Measurements from ENCODE around the gene TNS1. TPM values are rescaled to one million over a fixed set of nuclear protein-coding genes. Genes with fewer than 3 reads are reported as not detected.

TNS1 gene
- total RNA-seq, 1 donor from 2014 or later, result 0.13 TPM

- no peak for TF ChIP-seq CTCF (IDR thresholded peaks at IDR 0.05)
- no peaks in the 10 kb centered on the region for H3K9me3 Mint-ChIP-seq
- no peak for DNase-seq
- ChIA-PET CTCF (no interaction called here), POLR2A (no interaction called here)
- H3K4me1 Mint-ChIP-seq, result no peaks in the 10 kb centered on the region
- H3K27ac Mint-ChIP-seq, result no peak overlapping the region
- peaks cover 6% of the 10 kb centered on the region for H3K27me3 Mint-ChIP-seq
- intact Hi-C loops (cut with micrococcal nuclease), result no loop called here
- no peak overlapping the region for H3K4me3 Mint-ChIP-seq
- ATAC-seq (ENCODE audit: low read depth), result no peak
- no peaks in the 10 kb centered on the region for H3K36me3 Mint-ChIP-seq (ENCODE audit: low read depth)
Observed at GRCh38 chr2:217928324-217929181, 74.2 kb downstream of the TNS1 start.

DNA sequence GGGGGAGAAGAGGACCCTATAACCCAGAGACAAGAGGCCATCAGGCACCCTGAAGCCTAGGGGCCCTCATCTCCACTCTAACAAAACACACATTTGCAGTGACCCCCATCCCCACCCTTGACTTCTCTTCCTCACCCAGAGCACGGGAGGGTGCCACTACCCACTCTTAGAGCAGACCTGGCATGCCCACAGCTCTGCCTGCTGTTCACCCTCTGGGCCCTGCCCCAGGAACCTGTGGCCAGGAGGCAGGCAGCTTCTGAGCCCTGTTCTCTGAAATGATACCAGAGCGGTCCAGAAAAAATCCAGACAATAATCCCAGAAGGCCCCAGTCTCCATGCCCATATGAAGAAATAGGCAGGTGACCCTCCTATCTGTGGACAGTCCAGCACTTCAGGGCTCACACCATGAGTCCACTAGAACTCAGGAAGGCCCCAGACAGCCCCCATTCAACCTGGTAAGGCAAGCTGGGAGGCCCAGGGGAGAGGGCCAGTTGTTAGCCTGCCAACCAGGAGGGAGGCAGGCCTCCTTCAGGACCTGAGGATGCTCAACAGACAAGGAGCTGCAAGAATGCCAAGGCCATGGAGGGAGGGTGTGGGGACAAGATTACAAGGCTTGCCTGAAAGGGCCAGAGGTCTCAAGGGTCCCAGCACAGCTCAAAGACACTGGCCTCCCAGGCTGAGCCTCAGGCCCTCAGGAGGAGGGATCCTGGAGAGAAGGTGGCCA, 75.0 kb downstream of the TNS1 start:
- POLR2A ChIA-PET, result no interaction called here
- H3K27me3 Mint-ChIP-seq, result peaks cover 6% of the 10 kb centered on the region
- CTCF ChIA-PET, result no interaction called here
- no peaks in the 10 kb centered on the region for H3K36me3 Mint-ChIP-seq (ENCODE audit: low read depth)
- H3K27ac Mint-ChIP-seq, result no peak overlapping the region
- TF ChIP-seq CTCF (IDR thresholded peaks at IDR 0.05), result no peak
- no peak for DNase-seq
- no peak overlapping the region for H3K4me3 Mint-ChIP-seq
- no peaks in the 10 kb centered on the region for H3K9me3 Mint-ChIP-seq
- intact Hi-C loops (cut with micrococcal nuclease), result no loop called here
- no peak for ATAC-seq (ENCODE audit: low read depth)
- no peaks in the 10 kb centered on the region for H3K4me1 Mint-ChIP-seq

- Mint-ChIP-seq H3K27me3 (peaks cover 6% of the 10 kb centered on the region), H3K36me3 (ENCODE audit: low read depth) (no peaks in the 10 kb centered on the region), H3K27ac (no peak overlapping the region), H3K9me3 (no peaks in the 10 kb centered on the region), H3K4me1 (no peaks in the 10 kb centered on the region), H3K4me3 (no peak overlapping the region)
- no peak for TF ChIP-seq CTCF (IDR thresholded peaks at IDR 0.05)
- no peak for ATAC-seq (ENCODE audit: low read depth)
- no peak for DNase-seq
- CTCF ChIA-PET, result no interaction called here
- intact Hi-C loops (cut with micrococcal nuclease), result no loop called here
- POLR2A ChIA-PET, result no interaction called here
Observed at GRCh38 chr2:217926801-217927200, 76.0 kb downstream of the TNS1 start.

DNA sequence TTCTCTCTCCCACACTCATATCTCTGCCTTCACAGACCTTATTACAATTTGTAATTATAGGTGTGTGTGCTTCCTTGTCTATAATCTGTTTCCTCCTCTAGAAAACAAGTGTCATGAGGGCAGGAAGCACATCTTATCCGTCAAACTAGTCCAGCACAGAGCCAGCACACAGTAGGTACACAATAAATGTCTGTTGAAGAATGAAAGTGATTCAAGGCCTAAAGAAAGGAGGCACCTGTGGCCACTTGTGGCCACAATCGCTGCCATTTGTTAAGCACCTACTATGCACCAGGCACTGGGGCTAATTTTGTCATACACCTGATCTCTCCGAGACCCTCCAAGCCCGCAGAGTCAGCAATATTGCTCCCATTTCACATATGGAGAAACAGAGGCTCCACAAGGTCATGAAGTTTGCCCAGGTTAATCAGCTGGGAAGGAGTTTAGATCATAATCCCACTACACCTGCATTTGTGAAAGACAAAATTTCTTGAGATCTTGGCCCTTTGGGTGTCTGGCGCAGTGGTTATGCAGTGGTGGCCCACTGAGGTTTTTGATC, 78.4 kb downstream of the TNS1 start:
- H3K27me3 Mint-ChIP-seq, result peaks cover 1% of the 10 kb centered on the region
- no peaks in the 10 kb centered on the region for H3K4me1 Mint-ChIP-seq
- ChIA-PET CTCF (no interaction called here), POLR2A (no interaction called here)
- DNase-seq, result no peak
- no peaks in the 10 kb centered on the region for H3K36me3 Mint-ChIP-seq (ENCODE audit: low read depth)
- no peak overlapping the region for H3K27ac Mint-ChIP-seq
- no peak for ATAC-seq (ENCODE audit: low read depth)
- H3K9me3 Mint-ChIP-seq, result no peaks in the 10 kb centered on the region
- intact Hi-C loops (cut with micrococcal nuclease), result no loop called here
- no peak overlapping the region for H3K4me3 Mint-ChIP-seq
- no peak for TF ChIP-seq CTCF (IDR thresholded peaks at IDR 0.05)

DNA sequence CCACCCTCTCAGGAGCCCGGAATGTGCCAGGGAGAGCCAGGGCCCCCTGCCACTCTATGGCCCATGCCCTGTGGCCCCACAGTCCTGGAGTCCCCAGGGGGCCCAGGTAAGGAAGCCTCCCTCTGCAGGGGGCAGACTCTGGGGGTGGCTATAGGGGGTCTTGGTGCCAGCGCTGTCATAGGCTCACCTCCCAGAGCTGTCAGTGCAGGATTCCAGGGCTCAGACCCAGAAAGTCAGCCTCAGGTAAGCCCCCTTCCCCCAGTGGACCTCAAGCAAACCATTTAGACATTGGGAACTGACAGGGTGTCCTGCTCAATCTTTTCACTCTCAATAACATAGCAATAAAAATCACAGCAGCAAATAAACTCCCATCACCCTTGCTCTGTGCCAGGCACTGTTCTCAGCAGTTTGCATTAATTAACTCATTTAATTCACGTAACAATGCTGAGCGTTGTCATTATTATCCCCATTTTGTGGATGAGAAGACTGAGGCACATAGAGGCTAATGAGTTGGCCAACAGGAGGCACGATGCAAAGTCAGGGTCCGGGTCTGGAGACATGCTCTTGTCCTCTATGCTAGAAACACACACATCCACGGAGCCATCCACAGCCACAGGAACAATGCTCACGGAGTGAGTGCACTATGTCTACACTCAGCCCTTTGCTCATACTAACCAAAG, 79.6 kb downstream of the TNS1 start:
- H3K4me3 Mint-ChIP-seq, result no peak overlapping the region
- no peak for TF ChIP-seq CTCF (IDR thresholded peaks at IDR 0.05)
- no peak overlapping the region for H3K27ac Mint-ChIP-seq
- intact Hi-C loops (cut with micrococcal nuclease), result no loop called here
- DNase-seq (no peak), ATAC-seq (ENCODE audit: low read depth) (no peak)
- no peaks in the 10 kb centered on the region for H3K9me3 Mint-ChIP-seq
- ChIA-PET CTCF (no interaction called here), POLR2A (no interaction called here)
- peaks cover 1% of the 10 kb centered on the region for H3K27me3 Mint-ChIP-seq
- H3K36me3 Mint-ChIP-seq (ENCODE audit: low read depth), result no peaks in the 10 kb centered on the region
- no peaks in the 10 kb centered on the region for H3K4me1 Mint-ChIP-seq

All from activated B cell treated with CpG ODN at 0.5 μM for 24 hours (primary cell).